HG03558 (cell line): ENCODE results near the gene RNASE11.

ENCODE experiments used
- ATAC-seq: cut with Tn5 transposase; IDR thresholded peaks from one replicate; pipeline ENCODE4 v1.9.1; 2021; ENCODE audit warnings: moderate number of reproducible peaks; ENCODE audit not compliant: unreplicated experiment; ENCODE audit errors: extremely low read depth

The RNASE11 gene

DNA sequence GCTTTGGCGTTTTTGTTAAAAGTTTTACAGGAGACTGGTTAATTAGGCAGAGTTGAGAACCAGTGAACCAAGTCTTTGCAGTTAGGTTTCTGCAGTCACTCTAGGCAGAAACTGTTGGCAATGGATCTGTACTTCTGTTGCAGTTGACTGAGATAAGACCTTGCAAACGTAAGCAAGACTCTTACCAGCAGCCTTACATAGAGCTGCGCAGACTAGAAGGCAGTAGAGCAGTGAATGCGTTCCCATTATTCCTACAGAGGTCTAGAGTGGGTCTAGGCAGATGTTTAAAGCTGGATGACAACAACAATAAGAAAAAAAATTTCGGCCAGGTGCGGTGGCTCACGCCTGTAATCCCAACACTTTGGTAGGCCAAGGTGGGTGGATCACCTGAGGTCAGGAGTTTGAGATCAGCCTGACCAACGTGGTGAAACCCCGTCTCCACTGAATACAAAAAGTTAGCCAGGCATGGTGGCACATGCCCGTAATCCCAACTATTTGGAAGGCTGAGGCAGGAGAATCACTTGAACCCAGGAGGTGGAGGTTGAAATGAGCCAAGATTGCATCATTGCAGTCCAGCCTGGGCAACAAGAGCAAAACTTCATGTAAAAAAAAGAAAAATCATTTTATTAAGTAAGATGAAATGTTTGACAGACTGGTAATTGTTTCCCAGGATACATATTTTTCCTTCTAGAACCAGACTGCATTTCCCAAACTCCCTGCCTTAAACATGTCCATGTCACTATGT is 39.2 kb downstream of the RNASE11 start:
- no peak for ATAC-seq

- no peak for ATAC-seq
These were observed 40.9 kb downstream of the RNASE11 start for GRCh38 chr14:20546877-20547276.

- no peak for ATAC-seq
These were observed 47.9 kb downstream of the RNASE11 start for GRCh38 chr14:20539906-20540305.
